Muscle of arm (tissue), 12 donors: ENCODE results near the gene ZNF605. TPM values are rescaled to one million over a fixed set of nuclear protein-coding genes. Genes with fewer than 3 reads are reported as not detected.
"Not testable (repeated sequence)": the region's sequence is repeated elsewhere in the genome, so short reads cannot be mapped to it uniquely, and the experiment has no call there.

ENCODE experiments used
- DNase-seq: peaks from one replicate; pipeline ENCODE4 v3.0.0-alpha.2; 2013
- polyA plus RNA-seq, 12 donors: library from polyadenylated mRNA; unstranded; fragments of 120-200 nt; gene quantifications; one replicate each; pipeline ENCODE4 v1.2.1, GENCODE V29; 2013; ENCODE audit not compliant: insufficient read length in 12 of 12

Gene ZNF605
- polyA plus RNA-seq, 12 donors = 10.3 to 23.0 (median 14.9) TPM; not detected in 1

DNA sequence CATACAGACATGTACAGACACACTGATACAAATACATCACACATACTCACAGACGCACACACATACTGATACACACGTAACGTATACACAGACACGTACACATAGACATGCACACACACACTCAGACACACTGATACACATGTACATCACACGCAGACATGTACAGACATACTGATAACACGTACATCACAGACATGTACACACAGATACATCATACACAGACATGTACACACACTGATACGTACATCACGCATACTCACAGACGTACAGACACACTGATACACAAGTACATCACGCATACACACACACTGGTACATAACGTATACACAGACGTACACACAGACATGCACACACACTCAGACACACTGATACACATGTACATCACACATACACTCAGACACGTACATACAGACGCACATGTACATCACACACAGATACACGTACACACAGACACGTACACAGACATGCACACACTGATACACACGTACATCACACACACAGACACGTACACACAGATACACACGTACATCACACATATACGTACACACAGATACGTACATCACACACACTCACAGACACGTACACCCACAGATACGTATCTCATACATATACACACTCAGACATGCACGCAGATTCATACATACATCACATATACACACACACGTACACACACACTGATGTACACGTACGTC, 5.1 kb downstream of the ZNF605 start:
- DNase-seq = no peak

DNA sequence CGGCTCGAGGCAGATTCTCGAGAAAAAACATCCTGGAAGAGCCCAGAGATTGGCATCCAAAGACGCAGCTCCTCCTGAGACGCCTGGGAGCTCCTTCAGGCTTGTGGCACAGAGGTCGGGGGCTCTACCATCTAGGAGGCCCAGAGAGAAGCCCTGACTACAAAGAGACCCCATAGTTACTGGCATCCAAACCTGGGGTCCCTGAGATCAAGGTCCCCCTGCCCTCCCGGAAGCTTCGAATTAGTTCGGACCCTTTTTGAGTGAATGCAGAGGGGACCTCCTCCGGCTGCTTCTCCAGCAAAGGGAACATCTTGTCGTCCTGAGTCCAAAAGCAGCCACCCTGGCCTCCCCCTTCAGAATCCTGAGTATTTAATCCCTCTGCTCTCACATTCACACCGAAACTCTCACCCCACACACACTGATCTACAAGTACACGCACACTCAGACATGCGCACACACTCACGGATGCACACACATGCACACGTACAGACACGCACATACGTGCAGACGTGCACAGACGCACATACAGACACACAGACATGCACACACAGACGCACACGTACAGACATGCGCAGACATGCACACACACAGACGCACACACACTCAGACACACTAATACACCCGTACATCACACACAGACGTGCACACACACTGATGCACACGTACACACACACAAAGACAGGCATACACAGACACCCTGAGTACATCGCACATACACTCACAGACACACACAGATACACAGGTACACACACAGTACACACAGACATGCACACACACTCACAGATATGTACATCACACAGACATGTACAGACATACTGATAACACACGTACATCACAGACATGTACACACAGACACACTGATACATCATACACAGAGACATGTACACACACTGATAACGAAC, 5.9 kb downstream of the ZNF605 start:
- DNase-seq = no peak

DNA sequence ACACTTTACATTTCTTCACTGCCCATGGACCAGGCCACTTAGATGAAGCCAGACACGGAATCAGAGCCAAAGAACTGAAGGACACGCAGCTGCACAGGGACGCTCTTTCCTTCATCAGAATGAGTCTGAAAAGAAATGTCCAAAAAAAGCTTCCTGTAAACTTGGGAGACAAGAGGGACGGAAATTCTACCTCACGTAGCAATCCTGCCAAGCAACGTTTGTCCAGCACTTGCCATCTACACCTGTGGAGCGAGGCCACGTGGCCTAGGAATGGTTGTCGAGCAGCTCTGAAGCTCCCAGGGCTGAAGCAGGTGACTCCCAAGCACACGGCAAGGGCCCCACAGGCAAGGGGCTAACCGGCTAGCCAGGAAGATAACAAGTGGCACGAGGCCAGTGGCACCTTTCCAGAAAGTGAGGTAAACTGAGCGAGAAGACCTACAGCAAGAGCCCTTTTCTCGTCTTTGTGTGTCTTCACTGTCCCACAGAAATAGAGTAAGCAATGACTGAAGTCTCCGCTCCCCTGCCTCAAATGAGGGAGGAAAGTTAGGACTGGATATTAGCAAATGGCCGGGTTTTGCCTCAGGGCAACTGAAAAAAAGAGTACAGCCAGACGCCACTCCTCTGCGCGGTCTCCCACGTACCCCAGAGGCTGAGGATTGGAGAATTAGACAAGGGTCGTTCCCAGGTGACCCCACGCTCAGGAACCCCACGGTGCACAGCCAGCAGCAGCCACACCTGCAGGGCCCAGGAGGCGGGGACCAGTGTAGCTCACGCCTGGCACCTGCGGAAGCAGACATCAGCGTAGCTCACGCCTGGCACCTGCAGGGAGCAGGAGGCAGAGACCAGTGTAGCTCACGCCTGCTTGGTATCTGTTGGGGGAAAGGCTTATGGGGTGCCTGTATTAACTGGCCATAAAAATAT, 7.7 kb downstream of the ZNF605 start:
- DNase-seq = no peak

DNA sequence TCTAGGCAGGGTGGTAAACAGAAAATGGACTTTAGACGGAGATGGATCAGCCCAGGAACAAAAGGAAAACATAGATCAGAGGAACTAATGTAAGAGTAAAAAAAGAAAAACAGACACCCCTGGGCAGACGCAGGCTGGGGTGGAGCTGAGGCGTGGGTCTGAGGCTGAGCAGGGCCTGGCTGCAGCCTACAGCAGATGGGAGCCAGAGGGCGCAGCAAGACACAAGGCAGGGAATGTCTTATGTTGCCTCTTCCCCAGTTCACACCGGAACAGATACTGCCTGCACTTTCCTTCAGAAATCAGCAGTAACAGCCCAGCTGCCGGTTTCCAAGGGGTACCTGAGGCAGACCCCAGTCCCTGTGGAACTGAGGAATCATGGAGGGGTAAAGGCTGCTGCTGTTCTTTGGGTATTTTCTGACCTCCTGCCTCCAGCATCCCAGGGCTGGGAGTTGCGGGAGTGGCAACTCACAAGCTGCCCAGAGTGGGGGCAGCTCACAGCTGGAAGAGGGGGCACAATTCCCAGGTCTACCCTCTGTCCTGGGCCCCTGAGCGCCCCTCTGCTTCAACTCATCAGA, 9.8 kb downstream of the ZNF605 start:
- no peak for DNase-seq

DNA sequence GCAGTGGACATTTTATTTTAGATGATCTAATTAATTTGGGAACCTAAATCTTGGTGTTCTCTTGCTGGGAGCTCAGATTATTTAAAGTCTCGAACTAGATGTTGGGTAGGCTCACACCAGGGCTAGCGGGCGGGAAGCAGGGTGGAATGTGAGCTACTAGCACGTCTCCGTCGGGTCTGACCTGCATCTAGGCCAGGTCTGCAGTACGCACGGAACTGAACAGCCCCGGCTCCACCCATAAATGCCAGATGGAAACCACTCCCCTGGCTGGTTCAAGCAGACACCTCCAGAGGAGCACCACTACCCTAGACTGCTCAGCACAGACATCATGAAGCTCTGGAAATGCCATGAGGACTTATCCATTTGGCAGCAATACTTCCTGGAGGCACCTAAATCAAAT, 10.3 kb downstream of the ZNF605 start:
- DNase-seq = no peak

DNA sequence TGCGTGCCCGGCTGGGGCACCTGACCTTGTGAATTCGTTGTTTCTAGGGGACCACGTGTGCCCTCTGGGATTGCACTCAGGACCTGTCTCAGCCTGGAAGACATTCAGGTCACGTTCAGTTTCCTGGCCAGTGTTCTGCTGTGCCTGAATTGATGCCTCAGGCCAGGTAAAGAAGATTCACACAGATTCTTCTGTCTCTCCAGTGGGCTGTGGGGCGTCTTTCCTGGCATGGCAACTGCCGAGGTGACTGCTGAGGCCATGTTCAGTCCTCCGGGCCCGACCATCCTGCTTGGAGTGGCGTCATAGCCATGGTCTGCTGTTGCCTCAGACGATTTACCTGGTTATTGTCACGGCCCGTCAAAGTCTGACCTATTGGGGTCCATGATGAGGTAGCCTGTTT, 13.5 kb downstream of the ZNF605 start:
- no peak for DNase-seq

DNA sequence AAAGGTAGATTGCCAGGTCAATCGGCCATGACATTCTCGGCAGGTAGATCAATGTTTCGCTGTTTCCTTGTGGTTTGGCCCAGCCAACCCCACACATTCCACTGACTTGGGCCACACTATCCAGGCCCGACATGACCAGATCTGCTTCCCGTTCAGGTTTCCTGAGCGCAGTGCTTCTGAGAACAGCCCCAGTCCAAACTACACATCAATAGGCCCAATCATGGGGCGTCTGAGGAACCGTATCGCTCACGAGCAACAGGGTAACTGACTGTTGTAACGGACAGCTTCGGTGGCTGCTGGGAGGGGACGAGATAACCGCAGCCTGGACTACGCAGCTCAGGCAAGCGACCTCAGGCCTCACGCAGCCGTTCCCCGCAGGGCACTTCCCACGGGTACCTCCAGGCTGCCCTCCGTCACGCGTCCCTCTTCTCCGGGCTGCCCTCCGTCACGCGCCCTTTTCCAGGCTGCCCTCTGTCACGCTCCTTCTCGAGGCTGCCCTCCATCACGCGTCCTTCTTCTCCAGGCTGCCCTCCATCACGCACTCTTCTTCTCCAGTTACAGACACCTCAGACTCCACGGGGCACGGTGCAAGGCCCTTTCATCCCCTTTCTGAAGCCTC, 14.7 kb downstream of the ZNF605 start:
- DNase-seq = no peak

DNA sequence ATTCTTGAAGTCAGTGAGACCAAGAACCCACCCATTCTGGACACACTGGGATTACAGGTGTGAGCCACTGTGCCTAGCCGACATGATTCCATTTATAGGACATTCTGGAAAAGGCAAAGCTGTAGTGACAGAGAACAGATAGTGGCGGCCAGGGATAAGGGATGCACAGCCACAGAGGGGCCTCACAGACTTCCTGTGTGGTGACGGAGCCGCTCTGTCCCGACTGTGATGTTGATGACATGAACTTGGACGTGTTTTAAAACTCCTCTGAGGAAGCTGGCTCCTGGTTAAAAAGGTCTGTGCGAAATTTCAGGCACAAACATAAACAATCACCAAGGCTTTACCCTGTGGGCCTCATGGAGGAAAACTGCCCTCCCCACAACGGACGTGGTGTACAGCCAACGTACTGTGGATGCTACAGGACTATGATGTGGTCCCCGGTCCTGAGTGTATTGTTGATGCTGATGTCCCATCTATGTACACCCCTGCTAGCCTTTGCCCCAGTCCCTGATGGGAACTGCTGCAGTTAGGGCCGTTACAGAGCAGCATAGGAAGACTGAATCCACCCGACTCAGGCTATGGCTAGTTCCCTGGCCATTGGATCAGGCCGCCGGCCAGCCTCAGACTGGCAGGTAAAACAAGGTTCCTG, 15.9 kb downstream of the ZNF605 start:
- no peak for DNase-seq

DNA sequence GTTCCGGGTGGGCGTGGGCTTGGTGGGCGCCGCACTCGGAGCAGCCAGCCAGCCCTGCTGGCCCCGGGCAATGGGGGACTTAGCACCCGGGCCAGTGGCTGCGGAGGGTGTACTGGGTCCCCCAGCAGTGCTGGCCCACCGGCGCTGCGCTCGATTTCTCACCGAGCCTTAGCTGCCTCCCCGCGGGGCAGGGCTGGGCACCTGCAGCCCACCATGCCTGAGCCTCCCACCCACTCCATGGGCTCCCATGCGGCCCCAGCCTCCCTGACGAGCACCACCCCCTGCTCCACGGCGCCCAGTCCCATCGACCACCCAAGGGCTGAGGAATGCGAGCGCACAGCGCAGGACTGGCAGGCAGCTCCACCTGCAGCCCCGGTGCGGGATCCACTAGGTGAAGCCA, 17.3 kb downstream of the ZNF605 start:
- not testable (repeated sequence) for DNase-seq

DNA sequence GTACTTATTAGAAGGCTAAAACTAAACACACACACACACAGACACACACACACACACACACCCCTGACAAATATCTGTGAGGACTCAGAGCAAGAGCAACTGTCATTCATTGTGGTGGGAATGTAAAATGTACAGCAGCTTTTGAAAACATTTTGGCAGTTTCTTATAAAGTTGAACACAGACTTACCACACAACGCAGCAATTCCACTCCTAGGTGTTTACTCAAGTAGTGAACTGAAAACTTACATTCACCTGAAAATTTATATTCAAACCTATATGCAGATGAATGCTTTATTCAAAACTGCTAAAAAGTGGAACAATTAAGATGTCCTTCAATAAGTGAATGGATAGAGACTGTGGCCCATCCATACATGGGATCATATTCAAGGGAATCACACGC, 18.6 kb downstream of the ZNF605 start:
- DNase-seq = no peak

DNA sequence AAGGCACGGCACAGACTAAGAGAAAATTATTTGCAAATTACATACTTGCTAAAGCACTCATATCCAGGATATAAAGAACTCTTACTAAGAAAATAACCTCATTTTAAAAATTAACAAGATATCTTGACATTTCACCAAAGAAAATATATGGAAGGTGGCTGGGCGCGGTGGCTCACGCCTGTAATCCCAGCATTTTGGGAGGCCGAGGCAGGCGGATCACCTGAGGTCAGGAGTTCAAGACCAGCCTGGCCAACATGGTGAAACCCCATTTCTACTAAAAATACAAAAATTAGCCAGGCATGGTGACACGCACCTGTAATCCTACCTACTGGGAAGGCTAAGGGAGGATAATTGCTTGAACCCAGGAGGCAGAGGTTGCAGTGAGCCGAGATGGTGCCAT, 19.2 kb downstream of the ZNF605 start:
- not testable (repeated sequence) for DNase-seq

DNA sequence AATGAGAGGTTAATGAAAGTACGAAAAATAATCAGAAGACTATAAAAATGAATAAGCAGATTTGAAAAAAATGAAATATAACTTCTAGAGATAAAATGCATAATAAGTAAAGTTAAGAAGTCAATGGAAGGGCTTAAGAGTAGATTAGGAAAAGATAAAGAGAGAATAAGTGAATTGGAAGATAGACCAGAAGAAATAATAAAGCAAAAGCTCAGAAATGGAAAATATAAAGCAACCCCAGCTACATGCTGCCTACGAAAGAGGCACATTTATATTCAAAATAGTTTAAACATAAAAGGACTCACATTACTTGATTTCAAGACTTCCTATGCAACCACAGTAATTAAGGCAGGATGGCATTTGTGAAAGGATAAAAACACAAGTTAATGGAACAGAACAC, 19.9 kb downstream of the ZNF605 start:
- no peak for DNase-seq

DNA sequence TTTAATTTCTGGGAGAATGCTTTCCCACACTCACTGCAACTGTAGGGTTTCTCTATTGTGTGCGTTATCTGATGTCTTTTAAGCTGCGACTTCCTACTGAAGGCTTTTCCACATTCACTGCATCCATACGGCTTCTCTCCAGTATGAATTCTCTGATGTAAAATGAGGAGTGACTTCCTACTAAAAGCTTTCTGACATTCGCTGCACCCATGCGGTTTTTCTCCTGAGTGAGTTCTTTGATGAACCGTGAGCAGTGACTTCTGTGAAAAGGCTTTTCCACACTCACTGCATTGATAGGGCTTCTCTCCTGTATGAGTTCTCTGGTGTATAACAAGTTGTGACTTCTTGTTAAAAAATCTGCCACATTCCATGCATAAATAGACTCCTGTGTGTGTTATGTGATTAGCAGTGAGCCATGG, 29.7 kb downstream of the ZNF605 start:
- no peak for DNase-seq

DNA sequence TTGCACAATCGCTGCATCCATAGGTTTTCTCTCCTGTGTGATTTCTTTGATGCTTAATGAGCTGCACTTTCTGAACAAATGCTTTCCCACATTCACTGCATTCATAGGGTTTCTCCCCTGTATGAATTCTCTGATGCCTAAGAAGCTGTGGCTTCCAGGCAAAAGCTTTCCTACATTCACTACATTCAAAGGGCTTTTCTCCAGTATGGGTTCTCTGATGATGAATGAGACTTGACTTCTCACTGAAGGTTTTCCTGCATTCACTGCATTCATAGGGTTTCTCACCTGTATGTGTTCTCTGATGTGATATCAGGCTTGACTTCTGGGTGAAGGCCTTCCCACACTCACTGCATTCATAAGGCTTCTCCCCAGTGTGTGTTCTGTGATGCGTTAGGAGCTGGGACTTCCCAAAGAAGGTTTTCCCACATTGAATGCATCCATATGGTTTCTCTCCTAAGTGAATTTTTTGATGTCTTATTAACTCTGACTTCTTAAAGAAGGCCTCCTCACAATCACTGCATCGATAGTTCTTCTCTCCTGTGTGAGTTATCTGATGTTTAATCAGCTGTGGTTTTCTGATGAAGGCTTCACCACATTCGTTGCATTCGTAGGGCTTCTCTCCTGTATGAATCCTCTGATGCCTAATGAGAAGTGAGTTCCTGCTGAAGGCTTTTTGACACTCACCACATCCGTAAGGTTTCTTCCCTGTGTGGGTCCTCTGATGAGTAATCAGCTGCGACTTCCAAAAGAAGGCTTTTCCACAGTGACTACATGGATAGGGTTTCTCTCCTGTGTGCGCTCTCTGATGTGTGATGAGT, 30.3 kb downstream of the ZNF605 start:
- DNase-seq = no peak

DNA sequence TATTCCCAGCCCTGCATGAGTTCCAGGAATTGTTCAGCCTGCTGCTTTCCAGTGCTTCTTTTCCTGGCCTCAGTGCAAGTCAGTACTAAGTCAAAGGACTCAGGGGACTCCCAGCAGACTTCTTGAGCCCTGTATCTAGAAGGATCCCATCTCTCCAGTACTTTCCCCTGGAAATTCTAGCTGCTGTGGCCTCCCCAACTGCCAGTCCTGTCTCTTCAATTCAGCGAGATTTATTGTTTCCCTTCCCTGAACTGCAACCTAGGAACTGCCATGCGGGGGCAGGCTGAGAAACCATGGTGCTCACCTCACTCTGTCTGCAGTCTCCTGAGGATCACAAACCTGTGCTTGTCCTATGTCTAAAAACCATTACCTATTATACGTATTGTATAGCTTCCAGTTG, 31.8 kb downstream of the ZNF605 start:
- DNase-seq = no peak

DNA sequence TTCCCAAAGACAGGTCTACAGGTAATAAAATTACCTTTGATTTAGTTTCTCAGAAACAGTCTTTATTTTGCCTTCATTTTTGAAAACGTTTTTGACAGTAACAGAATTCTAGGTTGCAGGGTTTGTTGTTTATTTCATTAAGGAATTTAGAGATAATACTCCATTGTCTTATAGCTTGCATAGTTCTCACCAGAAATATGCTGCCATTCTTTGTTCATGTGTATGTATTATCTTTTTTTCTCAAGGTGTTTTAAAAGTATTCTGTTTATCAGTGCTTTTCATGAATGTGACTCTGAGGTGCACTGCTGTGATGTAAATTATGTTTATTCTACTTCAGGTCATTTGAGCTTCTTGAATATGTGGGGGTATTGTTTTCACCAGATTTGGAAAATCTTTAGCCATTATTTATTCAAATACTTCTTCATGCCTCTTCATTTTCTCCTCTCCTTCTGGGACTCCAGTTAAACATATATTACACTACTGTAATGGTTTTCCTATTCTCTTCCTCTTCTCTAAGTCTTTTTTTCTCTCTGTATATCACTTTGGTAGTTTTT, 32.7 kb downstream of the ZNF605 start:
- DNase-seq = no peak

DNA sequence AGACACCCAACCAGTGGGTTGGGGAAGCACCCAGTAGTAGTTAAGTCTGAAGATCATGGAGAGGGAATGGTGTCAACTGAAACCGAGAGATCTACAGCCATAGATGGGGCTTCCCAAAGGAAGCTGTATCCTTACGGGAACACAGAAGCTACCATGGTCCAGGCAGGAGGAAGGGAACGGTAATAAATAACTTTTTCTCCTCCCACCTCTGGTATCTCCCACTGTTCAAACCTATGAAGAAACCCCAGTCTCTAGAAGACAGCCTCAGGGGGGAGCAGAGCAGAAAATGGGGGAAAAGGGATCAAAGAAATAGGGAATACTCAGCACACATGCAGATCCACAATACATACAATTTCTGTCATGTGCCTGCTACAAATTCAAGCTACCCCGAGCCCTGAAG, 33.4 kb downstream of the ZNF605 start:
- no peak for DNase-seq

DNA sequence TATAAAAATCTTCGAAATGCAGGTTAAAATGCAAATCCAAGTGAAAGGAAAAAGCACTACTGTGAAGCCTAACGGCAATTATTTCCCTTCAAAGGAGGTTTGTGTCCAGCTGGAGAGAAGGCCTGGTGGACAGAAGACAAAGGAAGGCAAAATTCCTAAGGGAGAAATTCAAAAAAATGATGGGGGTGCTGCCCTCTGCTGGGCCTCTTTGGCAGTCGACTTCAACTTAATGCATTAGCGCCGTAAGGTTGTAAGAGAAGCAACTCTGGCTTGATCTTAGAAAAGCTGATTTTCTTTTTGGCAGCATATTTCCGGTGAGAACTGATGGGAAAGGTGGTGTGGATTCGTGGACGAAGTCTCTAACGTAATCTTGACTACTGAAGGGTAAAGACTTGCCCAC, 34.4 kb downstream of the ZNF605 start:
- no peak for DNase-seq

DNA sequence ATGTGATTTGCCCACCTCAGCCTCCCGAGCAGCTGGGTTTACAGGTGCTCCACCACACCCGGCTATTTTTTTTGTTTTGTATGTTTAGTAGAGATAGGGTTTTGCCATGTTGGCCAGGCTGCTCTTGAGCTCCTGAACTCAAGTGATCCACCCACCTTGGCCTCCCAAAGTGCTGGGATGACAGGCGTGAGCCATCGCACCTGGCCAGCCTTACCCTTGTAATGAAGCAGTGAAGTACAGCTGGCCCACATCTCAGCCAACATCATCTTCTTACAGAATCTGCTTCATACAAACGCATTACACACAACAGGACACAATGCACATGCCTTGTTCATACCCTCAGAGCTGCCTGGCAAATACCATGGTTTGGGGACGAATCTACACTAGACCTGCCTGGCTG, 37.4 kb downstream of the ZNF605 start:
- no peak for DNase-seq

DNA sequence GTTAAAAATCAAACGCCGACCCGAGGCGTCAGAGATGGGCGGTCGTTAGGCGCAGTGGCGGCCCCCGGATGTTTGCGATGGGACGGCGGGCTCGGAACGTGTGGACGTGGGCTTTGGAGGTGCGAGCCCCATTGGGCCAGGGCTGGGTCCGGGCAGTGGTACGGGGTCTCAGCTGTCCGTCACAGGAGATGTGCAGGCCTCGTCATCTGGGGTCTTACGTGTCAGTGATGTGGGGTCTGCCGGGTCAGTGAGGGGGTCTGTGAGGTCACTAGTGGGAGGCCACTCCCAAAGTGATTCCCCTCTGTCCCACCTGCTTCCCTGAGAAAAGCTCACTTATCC, 47.1 kb downstream of the ZNF605 start:
- DNase-seq = no peak
